Body of pancreas (tissue), 4 donors: ENCODE data around the gene BCL7A. TPM values are rescaled to one million over a fixed set of nuclear protein-coding genes. Genes with fewer than 3 reads are reported as not detected.

ENCODE experiments used
- ATAC-seq: fragments of 150-250 bp; one replicate; pipeline ENCODE4 v1.9.1; 2016
- DNase-seq, 4 donors: peaks; one replicate each; pipeline ENCODE4 v3.0.0-alpha.2; 2019
- H3K27ac ChIP-seq, 4 donors: fragments of 200-600 bp; sonication (generic); 1 replicate in 3 of 4; 2 replicates in 1 of 4; pipeline versions ENCODE4 v1.5.1 to v1.6.1; 2016 to 2019; ENCODE audit warnings: mild to moderate bottlenecking in 1 of 4, mixed read lengths in 1 of 4, moderate library complexity in 1 of 4
- H3K27me3 ChIP-seq, 2 donors: fragments of 200-600 bp; sonication (generic); one replicate each; pipeline ENCODE4 v1.6.0; 2016; ENCODE audit warnings: mild to moderate bottlenecking in 1 of 2
- H3K36me3 ChIP-seq, 2 donors: fragments of 200-600 bp; sonication (generic); replicated peaks in 1 of 2; 2 replicates each; pipeline ENCODE4 v1.5.1; 2016; ENCODE audit warnings: low read depth in 2 of 2; ENCODE audit not compliant: insufficient read depth in 1 of 2
- H3K4me1 ChIP-seq: fragments of 200-600 bp; sonication (generic); one replicate; pipeline ENCODE4 v1.6.0; 2016
- H3K4me3 ChIP-seq, 2 donors: fragments of 200-600 bp; sonication (generic); 1 replicate in 1 of 2; 2 replicates in 1 of 2; pipeline ENCODE4 v1.5.1; 2016 to 2019
- H3K9me3 ChIP-seq, 3 donors: fragments of 200-600 bp; sonication (generic); 1 replicate in 2 of 3; 2 replicates in 1 of 3; pipeline ENCODE4 v1.5.1; 2016
- POLR2A ChIP-seq, 3 donors: fragments of 450-650 bp; IDR thresholded peaks; one replicate each; pipeline ENCODE4 v1.6.1; 2016; ENCODE audit warnings: antibody characterized with exemption in 3 of 3, mild to moderate bottlenecking in 2 of 3
- WGBS, 2 donors: methylation state at CpG; one replicate each; pipeline ENCODE4 v1.1.5; 2017; 5-methylcytosine and 5-hydroxymethylcytosine counted together
- intact Hi-C: fragments of 100-400 bp; cut with DNase I; formaldehyde crosslinking; loops from one replicate; pipeline ENCODE4 v1.15.1; 2023
- total RNA-seq, 2 donors: library from RNA; depleted of rRNA; stranded (reverse); fragments of >200 nt; gene quantifications; one replicate each; pipeline ENCODE4 v1.1.0, GENCODE V29; 2016
- TF ChIP-seq, protein P1 (sequence below), 7 experiments: fragments of 450-650 bp in 4 of 7; fragments of 200-600 bp in 3 of 7; sonication (generic) in 3 of 7; IDR thresholded peaks; one replicate each; pipeline ENCODE4 v1.5.1; 2016 to 2019; ENCODE audit warnings: antibody characterized with exemption in 7 of 7

Gene BCL7A
- total RNA-seq, 2 donors from 2014 or later: 19.1 to 25.2 TPM

DNA sequence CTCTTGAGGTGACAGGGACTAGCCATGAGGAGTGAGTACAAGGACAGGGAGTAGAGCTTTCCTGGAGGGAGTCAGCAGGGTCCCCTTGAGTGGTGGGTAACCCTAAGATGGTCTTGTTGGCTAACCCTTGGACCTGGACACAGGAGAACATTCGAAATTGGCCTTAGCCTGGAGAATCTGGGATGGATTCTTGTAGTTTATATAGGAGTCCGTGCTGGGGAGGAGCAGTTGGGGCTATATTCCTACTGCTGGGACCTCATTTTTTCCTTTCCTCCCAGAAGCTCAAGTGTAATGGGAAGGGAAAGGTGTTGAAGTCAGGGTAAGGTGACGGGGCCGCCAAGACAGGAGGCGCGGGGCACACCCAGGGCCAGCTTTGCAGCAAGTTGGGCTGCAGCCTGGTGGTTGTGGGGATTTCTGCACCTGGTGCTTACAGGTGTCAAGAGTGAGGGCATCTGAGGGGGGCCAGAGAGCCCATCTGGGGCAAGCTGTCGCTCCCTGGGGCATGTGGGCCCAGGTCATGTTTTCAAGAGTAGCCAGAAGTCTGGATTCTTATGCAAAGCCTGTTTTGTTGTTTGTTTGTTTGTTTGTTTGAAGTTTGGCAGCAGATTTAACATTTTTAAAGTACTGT lies 5.1 kb downstream of the BCL7A start:
- Histone ChIP-seq H3K27ac (peak overlapping the region in 3 of 4 donors; percentile 16 to 93 (median 31)), H3K9me3 (no peaks in the 10 kb centered on the region), H3K4me3 (no peak overlapping the region), H3K27me3 (no peaks in the 10 kb centered on the region), H3K4me1 (peaks cover 77% of the 10 kb centered on the region), H3K36me3 (no peaks in the 10 kb centered on the region)
- no peak for ATAC-seq
- WGBS, 2 donors: 69 to 87% methylated on average over 7 of the region's 7 CpGs
- TF ChIP-seq POLR2A (IDR thresholded peaks at IDR 0.05): no peak
- TF ChIP-seq, protein P1, sequence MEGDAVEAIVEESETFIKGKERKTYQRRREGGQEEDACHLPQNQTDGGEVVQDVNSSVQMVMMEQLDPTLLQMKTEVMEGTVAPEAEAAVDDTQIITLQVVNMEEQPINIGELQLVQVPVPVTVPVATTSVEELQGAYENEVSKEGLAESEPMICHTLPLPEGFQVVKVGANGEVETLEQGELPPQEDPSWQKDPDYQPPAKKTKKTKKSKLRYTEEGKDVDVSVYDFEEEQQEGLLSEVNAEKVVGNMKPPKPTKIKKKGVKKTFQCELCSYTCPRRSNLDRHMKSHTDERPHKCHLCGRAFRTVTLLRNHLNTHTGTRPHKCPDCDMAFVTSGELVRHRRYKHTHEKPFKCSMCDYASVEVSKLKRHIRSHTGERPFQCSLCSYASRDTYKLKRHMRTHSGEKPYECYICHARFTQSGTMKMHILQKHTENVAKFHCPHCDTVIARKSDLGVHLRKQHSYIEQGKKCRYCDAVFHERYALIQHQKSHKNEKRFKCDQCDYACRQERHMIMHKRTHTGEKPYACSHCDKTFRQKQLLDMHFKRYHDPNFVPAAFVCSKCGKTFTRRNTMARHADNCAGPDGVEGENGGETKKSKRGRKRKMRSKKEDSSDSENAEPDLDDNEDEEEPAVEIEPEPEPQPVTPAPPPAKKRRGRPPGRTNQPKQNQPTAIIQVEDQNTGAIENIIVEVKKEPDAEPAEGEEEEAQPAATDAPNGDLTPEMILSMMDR (IDR thresholded peaks at IDR 0.05): peak in 1 of 7 experiments; percentile 34
- peak in 3 of 4 donors; percentile 16 to 61 (median 30) for DNase-seq
- intact Hi-C loops: no loop called here

DNA sequence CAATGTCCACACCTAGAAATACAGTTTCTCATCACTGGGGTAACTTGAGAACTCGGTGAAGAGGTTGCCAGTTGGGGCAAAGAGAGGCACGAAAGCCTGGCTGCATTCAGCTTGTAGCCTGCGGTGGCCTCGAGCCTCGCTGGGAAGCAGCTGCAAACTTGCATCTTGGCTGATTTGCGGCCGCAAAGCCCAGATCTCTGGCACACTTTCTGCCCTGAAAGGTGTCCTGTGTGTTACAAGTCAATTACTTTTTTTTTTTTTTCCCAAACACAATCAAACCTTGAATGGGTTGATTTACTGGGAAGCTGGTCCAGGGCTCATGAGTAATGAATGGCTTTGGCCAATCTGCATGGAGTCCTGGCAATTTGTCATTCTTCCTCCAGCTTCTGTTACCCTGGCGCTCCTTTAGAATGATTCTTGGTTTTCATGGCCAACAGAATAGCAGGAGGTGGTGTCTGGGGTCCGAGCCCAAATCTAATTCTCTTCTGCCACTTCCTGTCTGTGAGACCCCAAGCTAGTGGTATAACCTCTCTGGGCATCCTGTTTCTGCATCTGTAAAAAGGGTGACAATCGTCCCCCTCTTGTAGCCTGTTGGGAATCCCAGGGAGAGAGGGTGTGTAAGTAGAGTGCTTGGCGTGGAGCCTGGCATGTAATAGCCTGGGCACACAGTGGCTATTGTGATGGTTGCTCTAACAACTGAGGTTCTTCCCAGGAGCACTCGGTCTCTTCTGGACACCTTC lies 6.7 kb downstream of the BCL7A start:
- no peaks in the 10 kb centered on the region for H3K9me3 ChIP-seq
- ATAC-seq (no peak), DNase-seq (peak in 2 of 4 donors; percentile 18 to 44)
- intact Hi-C loops: no loop called here
- peaks cover 78% of the 10 kb centered on the region for H3K4me1 ChIP-seq
- H3K27me3 ChIP-seq: no peaks in the 10 kb centered on the region
- H3K36me3 ChIP-seq: no peaks in the 10 kb centered on the region
- peak overlapping the region in 3 of 4 donors; percentile 68 to 81 (median 76) for H3K27ac ChIP-seq
- TF ChIP-seq POLR2A (IDR thresholded peaks at IDR 0.05): no peak
- no peak overlapping the region for H3K4me3 ChIP-seq
- WGBS, 2 donors: 60 to 64% methylated on average over 12 of the region's 12 CpGs

DNA sequence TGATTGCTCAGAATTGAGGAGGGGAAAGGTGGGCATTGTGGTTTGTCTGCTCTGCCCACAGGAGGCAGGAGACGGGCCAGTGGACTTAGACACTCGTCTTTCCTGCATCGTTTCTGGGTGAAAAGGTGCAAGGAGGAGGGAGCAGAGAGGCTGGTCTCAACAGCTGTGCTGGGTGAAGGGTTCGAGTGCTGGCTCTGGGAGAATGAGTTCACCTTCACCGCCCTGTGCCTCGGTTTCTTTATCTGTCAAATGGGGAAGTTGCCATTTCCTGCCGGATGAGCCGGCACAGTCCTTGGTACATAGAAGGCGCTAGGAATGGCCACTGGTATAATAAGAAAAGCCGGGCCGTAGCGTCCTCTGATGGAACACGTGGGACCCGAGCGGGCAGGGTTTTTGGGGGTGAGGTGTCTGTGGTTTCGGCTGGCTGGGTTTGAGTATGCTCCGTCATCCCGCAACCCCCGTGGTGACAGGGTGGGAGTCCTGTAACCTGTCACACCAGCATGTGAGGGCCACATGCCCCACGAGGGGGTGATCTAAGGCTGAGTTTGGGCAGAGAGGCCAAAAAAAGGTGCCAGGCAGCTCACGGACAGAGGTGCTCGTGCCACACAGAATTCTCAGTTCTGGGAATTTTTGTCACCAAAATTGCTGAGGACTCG lies 7.3 kb downstream of the BCL7A start:
- H3K4me3 ChIP-seq: no peak overlapping the region
- H3K9me3 ChIP-seq: no peaks in the 10 kb centered on the region
- peaks cover 72% of the 10 kb centered on the region for H3K4me1 ChIP-seq
- ATAC-seq (no peak), DNase-seq (no peak)
- intact Hi-C loops: no loop called here
- H3K36me3 ChIP-seq: no peaks in the 10 kb centered on the region
- peak overlapping the region; percentile 67 to 81 (median 72) for H3K27ac ChIP-seq
- no peaks in the 10 kb centered on the region for H3K27me3 ChIP-seq
- WGBS, 2 donors: 52 to 79% methylated on average over 3 to 23 of the region's 23 CpGs
- TF ChIP-seq POLR2A (IDR thresholded peaks at IDR 0.05): no peak
- TF ChIP-seq, protein P1 (IDR thresholded peaks at IDR 0.05): no peak

DNA sequence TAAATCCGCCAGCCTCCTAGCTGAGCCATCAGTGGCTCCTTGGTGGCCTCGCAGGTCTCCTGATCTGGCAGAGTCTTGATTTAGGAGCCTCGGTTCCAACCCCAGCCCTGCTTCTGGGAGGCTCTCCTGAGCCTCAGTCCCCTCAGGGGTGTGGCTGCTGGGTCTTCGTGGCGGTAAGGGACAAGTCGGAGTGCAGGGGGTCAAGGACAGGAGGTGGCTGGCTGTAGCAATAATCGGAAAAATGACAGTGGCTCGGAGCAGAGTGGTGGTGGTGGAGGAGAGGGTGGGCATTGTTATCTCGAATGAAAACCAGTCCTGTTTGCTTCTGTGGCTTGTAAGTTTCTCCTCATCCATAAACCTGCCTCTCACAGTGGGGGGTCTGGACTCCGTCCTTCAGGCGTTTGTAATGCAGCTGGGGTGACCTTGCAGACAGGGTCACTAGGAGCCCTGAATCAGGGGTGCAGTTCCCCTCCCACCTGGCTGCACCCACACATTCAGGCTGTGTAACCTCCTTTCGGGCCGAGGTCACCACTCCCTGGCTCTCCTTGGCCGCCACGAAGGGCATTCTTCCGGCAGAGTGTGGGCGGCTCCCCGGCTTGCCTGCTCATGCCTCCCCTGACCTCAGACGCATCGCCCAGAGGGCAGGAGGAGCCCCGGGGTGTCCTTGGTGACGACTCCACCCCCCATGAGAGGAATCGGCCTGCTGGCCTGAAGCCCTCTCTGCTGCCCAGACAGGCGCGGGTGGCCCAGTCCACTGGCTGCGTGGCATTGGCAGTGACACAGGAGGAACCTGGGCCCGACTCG lies 8.1 kb downstream of the BCL7A start:
- intact Hi-C loops: no loop called here
- no peaks in the 10 kb centered on the region for H3K27me3 ChIP-seq
- 43 to 51% methylated on average over 10 to 28 of the region's 28 CpGs for WGBS, 2 donors
- H3K9me3 ChIP-seq: no peaks in the 10 kb centered on the region
- H3K27ac ChIP-seq: peak overlapping the region; percentile 67 to 81 (median 72)
- no peaks in the 10 kb centered on the region for H3K36me3 ChIP-seq
- no peak overlapping the region for H3K4me3 ChIP-seq
- H3K4me1 ChIP-seq: peaks cover 68% of the 10 kb centered on the region
- ATAC-seq: peak; percentile 66
- peak; percentile 39 to 55 (median 42) for DNase-seq
- peak in 1 of 3 donors; percentile 15 for TF ChIP-seq POLR2A (IDR thresholded peaks at IDR 0.05)
- TF ChIP-seq, protein P1 (IDR thresholded peaks at IDR 0.05): no peak
